ENCODE data around the gene CTIF. TPM values are rescaled to one million over a fixed set of nuclear protein-coding genes. Genes with fewer than 3 reads are reported as not detected.

Gene CTIF
- polyA plus RNA-seq, 2 donors: 11.8 to 22.7 TPM

GRCh38 chr18:48785736-48786454, 247.1 kb downstream of the CTIF start:
- Histone ChIP-seq H3K4me1 (ENCODE audit: control insufficient read depth in 2 of 2, insufficient read depth in 2 of 2, low read length in 1 of 2) (peaks cover 6 to 11% of the 10 kb centered on the region in 2 donors), H3K27ac (ENCODE audit: low read depth in 2 of 2, low read length in 1 of 2) (no peak overlapping the region), H3K36me3 (ENCODE audit: control insufficient read depth in 2 of 2, insufficient read depth in 2 of 2, low read length in 1 of 2) (peaks cover 0 to 7% of the 10 kb centered on the region in 2 donors), H3K9me3 (ENCODE audit: control insufficient read depth in 2 of 2, insufficient read depth in 1 of 2, low read depth in 1 of 2, low read length in 1 of 2) (no peaks in the 10 kb centered on the region), H3K27me3 (ENCODE audit: control insufficient read depth in 1 of 2, insufficient read depth in 2 of 2, low read length in 2 of 2) (no peaks in the 10 kb centered on the region), H3K4me3 (ENCODE audit: low read depth in 1 of 2, low read length in 2 of 2) (no peak overlapping the region)
- 87 to 95% methylated on average over 12 of the region's 12 CpGs for WGBS, 2 donors

- no peak overlapping the region for H3K27ac ChIP-seq (ENCODE audit: low read depth in 2 of 2, low read length in 1 of 2)
- WGBS, 2 donors: 77 to 87% methylated on average over 10 of the region's 10 CpGs
- H3K9me3 ChIP-seq (ENCODE audit: control insufficient read depth in 2 of 2, insufficient read depth in 1 of 2, low read depth in 1 of 2, low read length in 1 of 2): no peaks in the 10 kb centered on the region
- H3K4me3 ChIP-seq (ENCODE audit: low read depth in 1 of 2, low read length in 2 of 2): no peak overlapping the region
- peaks cover 4 to 11% of the 10 kb centered on the region in 2 donors for H3K4me1 ChIP-seq (ENCODE audit: control insufficient read depth in 2 of 2, insufficient read depth in 2 of 2, low read length in 1 of 2)
- H3K27me3 ChIP-seq (ENCODE audit: control insufficient read depth in 1 of 2, insufficient read depth in 2 of 2, low read length in 2 of 2): no peaks in the 10 kb centered on the region
- peaks cover 0 to 7% of the 10 kb centered on the region in 2 donors for H3K36me3 ChIP-seq (ENCODE audit: control insufficient read depth in 2 of 2, insufficient read depth in 2 of 2, low read length in 1 of 2)
Observed at GRCh38 chr18:48786455-48787202, 247.8 kb downstream of the CTIF start.

GRCh38 chr18:48787203-48788151, 248.6 kb downstream of the CTIF start:
- Histone ChIP-seq H3K27me3 (ENCODE audit: control insufficient read depth in 1 of 2, insufficient read depth in 2 of 2, low read length in 2 of 2) (no peaks in the 10 kb centered on the region), H3K9me3 (ENCODE audit: control insufficient read depth in 2 of 2, insufficient read depth in 1 of 2, low read depth in 1 of 2, low read length in 1 of 2) (no peaks in the 10 kb centered on the region), H3K27ac (ENCODE audit: low read depth in 2 of 2, low read length in 1 of 2) (no peak overlapping the region), H3K4me1 (ENCODE audit: control insufficient read depth in 2 of 2, insufficient read depth in 2 of 2, low read length in 1 of 2) (peaks cover 4 to 6% of the 10 kb centered on the region in 2 donors), H3K36me3 (ENCODE audit: control insufficient read depth in 2 of 2, insufficient read depth in 2 of 2, low read length in 1 of 2) (peaks cover 0 to 7% of the 10 kb centered on the region in 2 donors), H3K4me3 (ENCODE audit: low read depth in 1 of 2, low read length in 2 of 2) (no peak overlapping the region)
- WGBS, 2 donors: 85 to 89% methylated on average over 11 of the region's 11 CpGs

GRCh38 chr18:48788373-48788772, 249.5 kb downstream of the CTIF start:
- H3K27ac ChIP-seq (ENCODE audit: low read depth in 2 of 2, low read length in 1 of 2): no peak overlapping the region
- no peaks in the 10 kb centered on the region for H3K9me3 ChIP-seq (ENCODE audit: control insufficient read depth in 2 of 2, insufficient read depth in 1 of 2, low read depth in 1 of 2, low read length in 1 of 2)
- H3K4me1 ChIP-seq (ENCODE audit: control insufficient read depth in 2 of 2, insufficient read depth in 2 of 2, low read length in 1 of 2): peaks cover 2 to 4% of the 10 kb centered on the region in 2 donors
- no peaks in the 10 kb centered on the region for H3K27me3 ChIP-seq (ENCODE audit: control insufficient read depth in 1 of 2, insufficient read depth in 2 of 2, low read length in 2 of 2)
- H3K36me3 ChIP-seq (ENCODE audit: control insufficient read depth in 2 of 2, insufficient read depth in 2 of 2, low read length in 1 of 2): peaks cover 0 to 7% of the 10 kb centered on the region in 2 donors
- WGBS, 2 donors: 67 to 79% methylated on average over 1 of the region's 1 CpG
- H3K4me3 ChIP-seq (ENCODE audit: low read depth in 1 of 2, low read length in 2 of 2): no peak overlapping the region

GRCh38 chr18:48789259-48789812, 250.5 kb downstream of the CTIF start:
- peaks cover 2 to 4% of the 10 kb centered on the region in 2 donors for H3K4me1 ChIP-seq (ENCODE audit: control insufficient read depth in 2 of 2, insufficient read depth in 2 of 2, low read length in 1 of 2)
- H3K27me3 ChIP-seq (ENCODE audit: control insufficient read depth in 1 of 2, insufficient read depth in 2 of 2, low read length in 2 of 2): no peaks in the 10 kb centered on the region
- no peak overlapping the region for H3K4me3 ChIP-seq (ENCODE audit: low read depth in 1 of 2, low read length in 2 of 2)
- H3K9me3 ChIP-seq (ENCODE audit: control insufficient read depth in 2 of 2, insufficient read depth in 1 of 2, low read depth in 1 of 2, low read length in 1 of 2): no peaks in the 10 kb centered on the region
- H3K27ac ChIP-seq (ENCODE audit: low read depth in 2 of 2, low read length in 1 of 2): no peak overlapping the region
- H3K36me3 ChIP-seq (ENCODE audit: control insufficient read depth in 2 of 2, insufficient read depth in 2 of 2, low read length in 1 of 2): peaks cover 0 to 4% of the 10 kb centered on the region in 2 donors

GRCh38 chr18:48790226-48790863, 251.5 kb downstream of the CTIF start:
- Histone ChIP-seq H3K27ac (ENCODE audit: low read depth in 2 of 2, low read length in 1 of 2) (peak overlapping the region in 1 of 2 donors; percentile 15), H3K36me3 (ENCODE audit: control insufficient read depth in 2 of 2, insufficient read depth in 2 of 2, low read length in 1 of 2) (peaks cover 0 to 4% of the 10 kb centered on the region in 2 donors), H3K27me3 (ENCODE audit: control insufficient read depth in 1 of 2, insufficient read depth in 2 of 2, low read length in 2 of 2) (no peaks in the 10 kb centered on the region), H3K9me3 (ENCODE audit: control insufficient read depth in 2 of 2, insufficient read depth in 1 of 2, low read depth in 1 of 2, low read length in 1 of 2) (no peaks in the 10 kb centered on the region), H3K4me3 (ENCODE audit: low read depth in 1 of 2, low read length in 2 of 2) (no peak overlapping the region), H3K4me1 (ENCODE audit: control insufficient read depth in 2 of 2, insufficient read depth in 2 of 2, low read length in 1 of 2) (peaks cover 2 to 4% of the 10 kb centered on the region in 2 donors)
- WGBS, 2 donors: 73 to 82% methylated on average over 22 of the region's 22 CpGs

GRCh38 chr18:48790869-48791635, 252.2 kb downstream of the CTIF start:
- Histone ChIP-seq H3K4me1 (ENCODE audit: control insufficient read depth in 2 of 2, insufficient read depth in 2 of 2, low read length in 1 of 2) (peaks cover 2 to 4% of the 10 kb centered on the region in 2 donors), H3K4me3 (ENCODE audit: low read depth in 1 of 2, low read length in 2 of 2) (no peak overlapping the region), H3K9me3 (ENCODE audit: control insufficient read depth in 2 of 2, insufficient read depth in 1 of 2, low read depth in 1 of 2, low read length in 1 of 2) (no peaks in the 10 kb centered on the region), H3K27me3 (ENCODE audit: control insufficient read depth in 1 of 2, insufficient read depth in 2 of 2, low read length in 2 of 2) (no peaks in the 10 kb centered on the region), H3K27ac (ENCODE audit: low read depth in 2 of 2, low read length in 1 of 2) (peak overlapping the region in 1 of 2 donors; percentile 15), H3K36me3 (ENCODE audit: control insufficient read depth in 2 of 2, insufficient read depth in 2 of 2, low read length in 1 of 2) (peaks cover 0 to 4% of the 10 kb centered on the region in 2 donors)
- WGBS, 2 donors: 89 to 90% methylated on average over 1 of the region's 1 CpG

- H3K27ac ChIP-seq (ENCODE audit: low read depth in 2 of 2, low read length in 1 of 2): no peak overlapping the region
Observed at GRCh38 chr18:48791636-48792105, 252.8 kb downstream of the CTIF start.

More at GRCh38 chr18:48791636-48792105, 252.8 kb downstream of the CTIF start:
- H3K27me3 ChIP-seq (ENCODE audit: control insufficient read depth in 1 of 2, insufficient read depth in 2 of 2, low read length in 2 of 2): no peaks in the 10 kb centered on the region
- 89 to 93% methylated on average over 4 of the region's 4 CpGs for WGBS, 2 donors
- H3K36me3 ChIP-seq (ENCODE audit: control insufficient read depth in 2 of 2, insufficient read depth in 2 of 2, low read length in 1 of 2): peaks cover 0 to 7% of the 10 kb centered on the region in 2 donors
- H3K9me3 ChIP-seq (ENCODE audit: control insufficient read depth in 2 of 2, insufficient read depth in 1 of 2, low read depth in 1 of 2, low read length in 1 of 2): no peaks in the 10 kb centered on the region
- no peak overlapping the region for H3K4me3 ChIP-seq (ENCODE audit: low read depth in 1 of 2, low read length in 2 of 2)
- H3K4me1 ChIP-seq (ENCODE audit: control insufficient read depth in 2 of 2, insufficient read depth in 2 of 2, low read length in 1 of 2): peaks cover 2 to 4% of the 10 kb centered on the region in 2 donors
